ENCODE data around the gene CADPS2.

DNA sequence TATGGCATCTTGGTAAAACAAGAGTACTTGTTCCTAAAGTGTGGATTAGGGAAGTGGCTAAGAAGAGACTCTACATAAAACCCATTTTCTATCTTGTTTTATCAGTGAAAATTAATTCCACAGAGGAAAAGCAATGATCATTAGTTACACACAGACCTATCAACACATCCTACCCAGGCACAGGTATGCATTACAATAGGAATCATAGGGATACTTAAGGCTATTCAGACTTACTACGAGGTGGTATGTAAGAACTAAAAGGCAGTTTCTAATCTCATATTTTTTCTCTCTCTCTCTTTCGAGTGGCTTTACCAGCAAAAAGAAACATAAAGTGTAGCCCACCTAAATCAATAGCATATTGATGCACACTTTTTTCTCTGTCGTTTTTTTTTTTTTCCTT lies 415.4 kb downstream of the CADPS2 start:
- TF ChIP-seq HMGA2 (CRISPR knock-in tag; IDR thresholded peaks at IDR 0.05) (no peak), CTCF (IDR thresholded peaks at IDR 0.05) (no peak), SP1 (CRISPR knock-in tag; conservative IDR thresholded peaks at IDR 0.05) (no peak), ATF1 (CRISPR knock-in tag; IDR thresholded peaks at IDR 0.05) (no peak)
- TF ChIP-seq, protein P1, sequence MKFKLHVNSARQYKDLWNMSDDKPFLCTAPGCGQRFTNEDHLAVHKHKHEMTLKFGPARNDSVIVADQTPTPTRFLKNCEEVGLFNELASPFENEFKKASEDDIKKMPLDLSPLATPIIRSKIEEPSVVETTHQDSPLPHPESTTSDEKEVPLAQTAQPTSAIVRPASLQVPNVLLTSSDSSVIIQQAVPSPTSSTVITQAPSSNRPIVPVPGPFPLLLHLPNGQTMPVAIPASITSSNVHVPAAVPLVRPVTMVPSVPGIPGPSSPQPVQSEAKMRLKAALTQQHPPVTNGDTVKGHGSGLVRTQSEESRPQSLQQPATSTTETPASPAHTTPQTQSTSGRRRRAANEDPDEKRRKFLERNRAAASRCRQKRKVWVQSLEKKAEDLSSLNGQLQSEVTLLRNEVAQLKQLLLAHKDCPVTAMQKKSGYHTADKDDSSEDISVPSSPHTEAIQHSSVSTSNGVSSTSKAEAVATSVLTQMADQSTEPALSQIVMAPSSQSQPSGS (CRISPR knock-in tag; IDR thresholded peaks at IDR 0.05; ENCODE audit: borderline replicate concordance, low read depth): no peak
- TF ChIP-seq, protein P2, sequence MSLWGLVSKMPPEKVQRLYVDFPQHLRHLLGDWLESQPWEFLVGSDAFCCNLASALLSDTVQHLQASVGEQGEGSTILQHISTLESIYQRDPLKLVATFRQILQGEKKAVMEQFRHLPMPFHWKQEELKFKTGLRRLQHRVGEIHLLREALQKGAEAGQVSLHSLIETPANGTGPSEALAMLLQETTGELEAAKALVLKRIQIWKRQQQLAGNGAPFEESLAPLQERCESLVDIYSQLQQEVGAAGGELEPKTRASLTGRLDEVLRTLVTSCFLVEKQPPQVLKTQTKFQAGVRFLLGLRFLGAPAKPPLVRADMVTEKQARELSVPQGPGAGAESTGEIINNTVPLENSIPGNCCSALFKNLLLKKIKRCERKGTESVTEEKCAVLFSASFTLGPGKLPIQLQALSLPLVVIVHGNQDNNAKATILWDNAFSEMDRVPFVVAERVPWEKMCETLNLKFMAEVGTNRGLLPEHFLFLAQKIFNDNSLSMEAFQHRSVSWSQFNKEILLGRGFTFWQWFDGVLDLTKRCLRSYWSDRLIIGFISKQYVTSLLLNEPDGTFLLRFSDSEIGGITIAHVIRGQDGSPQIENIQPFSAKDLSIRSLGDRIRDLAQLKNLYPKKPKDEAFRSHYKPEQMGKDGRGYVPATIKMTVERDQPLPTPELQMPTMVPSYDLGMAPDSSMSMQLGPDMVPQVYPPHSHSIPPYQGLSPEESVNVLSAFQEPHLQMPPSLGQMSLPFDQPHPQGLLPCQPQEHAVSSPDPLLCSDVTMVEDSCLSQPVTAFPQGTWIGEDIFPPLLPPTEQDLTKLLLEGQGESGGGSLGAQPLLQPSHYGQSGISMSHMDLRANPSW (CRISPR knock-in tag; conservative IDR thresholded peaks at IDR 0.05; ENCODE audit: low read depth): no peak
- TF ChIP-seq, protein P3, sequence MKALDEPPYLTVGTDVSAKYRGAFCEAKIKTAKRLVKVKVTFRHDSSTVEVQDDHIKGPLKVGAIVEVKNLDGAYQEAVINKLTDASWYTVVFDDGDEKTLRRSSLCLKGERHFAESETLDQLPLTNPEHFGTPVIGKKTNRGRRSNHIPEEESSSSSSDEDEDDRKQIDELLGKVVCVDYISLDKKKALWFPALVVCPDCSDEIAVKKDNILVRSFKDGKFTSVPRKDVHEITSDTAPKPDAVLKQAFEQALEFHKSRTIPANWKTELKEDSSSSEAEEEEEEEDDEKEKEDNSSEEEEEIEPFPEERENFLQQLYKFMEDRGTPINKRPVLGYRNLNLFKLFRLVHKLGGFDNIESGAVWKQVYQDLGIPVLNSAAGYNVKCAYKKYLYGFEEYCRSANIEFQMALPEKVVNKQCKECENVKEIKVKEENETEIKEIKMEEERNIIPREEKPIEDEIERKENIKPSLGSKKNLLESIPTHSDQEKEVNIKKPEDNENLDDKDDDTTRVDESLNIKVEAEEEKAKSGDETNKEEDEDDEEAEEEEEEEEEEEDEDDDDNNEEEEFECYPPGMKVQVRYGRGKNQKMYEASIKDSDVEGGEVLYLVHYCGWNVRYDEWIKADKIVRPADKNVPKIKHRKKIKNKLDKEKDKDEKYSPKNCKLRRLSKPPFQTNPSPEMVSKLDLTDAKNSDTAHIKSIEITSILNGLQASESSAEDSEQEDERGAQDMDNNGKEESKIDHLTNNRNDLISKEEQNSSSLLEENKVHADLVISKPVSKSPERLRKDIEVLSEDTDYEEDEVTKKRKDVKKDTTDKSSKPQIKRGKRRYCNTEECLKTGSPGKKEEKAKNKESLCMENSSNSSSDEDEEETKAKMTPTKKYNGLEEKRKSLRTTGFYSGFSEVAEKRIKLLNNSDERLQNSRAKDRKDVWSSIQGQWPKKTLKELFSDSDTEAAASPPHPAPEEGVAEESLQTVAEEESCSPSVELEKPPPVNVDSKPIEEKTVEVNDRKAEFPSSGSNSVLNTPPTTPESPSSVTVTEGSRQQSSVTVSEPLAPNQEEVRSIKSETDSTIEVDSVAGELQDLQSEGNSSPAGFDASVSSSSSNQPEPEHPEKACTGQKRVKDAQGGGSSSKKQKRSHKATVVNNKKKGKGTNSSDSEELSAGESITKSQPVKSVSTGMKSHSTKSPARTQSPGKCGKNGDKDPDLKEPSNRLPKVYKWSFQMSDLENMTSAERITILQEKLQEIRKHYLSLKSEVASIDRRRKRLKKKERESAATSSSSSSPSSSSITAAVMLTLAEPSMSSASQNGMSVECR (CRISPR knock-in tag; IDR thresholded peaks at IDR 0.05; ENCODE audit: borderline replicate concordance): no peak

Data from WTC11 (cell line).